ENCODE results near the gene CREBBP.

The CREBBP gene

GRCh38 chr16:3738128-3738527 lies 142.4 kb downstream of the CREBBP start:
- Histone ChIP-seq H3K4me3 (replicated peaks; ENCODE audit: low read depth, low read length) (no peak overlapping the region), H3K36me3 (ENCODE audit: control insufficient read depth, insufficient read depth, low read length) (peaks cover 33% of the 10 kb centered on the region)
- no peak for TF ChIP-seq CTCF (IDR thresholded peaks at IDR 0.05; ENCODE audit: insufficient read depth, low read length, poor library complexity, severe bottlenecking)

GRCh38 chr16:3737181-3737580 lies 143.3 kb downstream of the CREBBP start:
- H3K27me3 ChIP-seq (replicated peaks; ENCODE audit: control insufficient read depth, insufficient read depth, low read length), result no peaks in the 10 kb centered on the region
- H3K36me3 ChIP-seq (ENCODE audit: control insufficient read depth, insufficient read depth, low read length), result peaks cover 30% of the 10 kb centered on the region
- H3K4me3 ChIP-seq (replicated peaks; ENCODE audit: low read depth, low read length), result no peak overlapping the region
- TF ChIP-seq CTCF (IDR thresholded peaks at IDR 0.05; ENCODE audit: insufficient read depth, low read length, poor library complexity, severe bottlenecking), result no peak
- no peak for DNase-seq (ENCODE audit: extremely low read depth, insufficient read length)

More at GRCh38 chr16:3738128-3738527, 142.4 kb downstream of the CREBBP start:
- DNase-seq (ENCODE audit: extremely low read depth, insufficient read length), result no peak
- H3K27me3 ChIP-seq (replicated peaks; ENCODE audit: control insufficient read depth, insufficient read depth, low read length), result no peaks in the 10 kb centered on the region

- no peak for TF ChIP-seq CTCF (IDR thresholded peaks at IDR 0.05; ENCODE audit: insufficient read depth, low read length, poor library complexity, severe bottlenecking)
- no peak for DNase-seq (ENCODE audit: extremely low read depth, insufficient read length)
- Histone ChIP-seq H3K36me3 (ENCODE audit: control insufficient read depth, insufficient read depth, low read length) (peaks cover 39% of the 10 kb centered on the region), H3K4me3 (replicated peaks; ENCODE audit: low read depth, low read length) (no peak overlapping the region), H3K27me3 (replicated peaks; ENCODE audit: control insufficient read depth, insufficient read depth, low read length) (no peaks in the 10 kb centered on the region)
Measured at GRCh38 chr16:3736116-3736515, 144.4 kb downstream of the CREBBP start.

- H3K4me3 ChIP-seq (replicated peaks; ENCODE audit: low read depth, low read length), result no peak overlapping the region
- H3K36me3 ChIP-seq (ENCODE audit: control insufficient read depth, insufficient read depth, low read length), result peaks cover 43% of the 10 kb centered on the region
- H3K27me3 ChIP-seq (replicated peaks; ENCODE audit: control insufficient read depth, insufficient read depth, low read length), result no peaks in the 10 kb centered on the region
- no peak for DNase-seq (ENCODE audit: extremely low read depth, insufficient read length)
- no peak for TF ChIP-seq CTCF (IDR thresholded peaks at IDR 0.05; ENCODE audit: insufficient read depth, low read length, poor library complexity, severe bottlenecking)
Measured at GRCh38 chr16:3735541-3735940, 145.0 kb downstream of the CREBBP start.

GRCh38 chr16:3734758-3735221 lies 145.7 kb downstream of the CREBBP start:
- no peak for TF ChIP-seq CTCF (IDR thresholded peaks at IDR 0.05; ENCODE audit: insufficient read depth, low read length, poor library complexity, severe bottlenecking)
- Histone ChIP-seq H3K27me3 (replicated peaks; ENCODE audit: control insufficient read depth, insufficient read depth, low read length) (no peaks in the 10 kb centered on the region), H3K36me3 (ENCODE audit: control insufficient read depth, insufficient read depth, low read length) (peaks cover 46% of the 10 kb centered on the region), H3K4me3 (replicated peaks; ENCODE audit: low read depth, low read length) (no peak overlapping the region)
- no peak for DNase-seq (ENCODE audit: extremely low read depth, insufficient read length)

Measured in GM06990 (cell line).